ENCODE data around the gene ATXN10. TPM values are rescaled to one million over a fixed set of nuclear protein-coding genes. Genes with fewer than 3 reads are reported as not detected.

Gene ATXN10
- total RNA-seq, 4 donors from 2014 or later: 110 to 145 (median 134) TPM

GRCh38 chr22:45848904-45849303 is 177.3 kb downstream of the ATXN10 start:
- Histone ChIP-seq H3K9me3 (no peaks in the 10 kb centered on the region), H3K36me3 (peaks cover 0 to 7% of the 10 kb centered on the region in 2 donors), H3K27ac (no peak overlapping the region), H3K4me1 (peaks cover 0 to 8% of the 10 kb centered on the region in 2 donors), H3K27me3 (no peaks in the 10 kb centered on the region), H3K4me3 (replicated peaks in 1 of 3) (no peak overlapping the region)
- DNase-seq: no peak
- no peak for TF ChIP-seq POLR2A (IDR thresholded peaks at IDR 0.05)
- TF ChIP-seq CTCF (IDR thresholded peaks at IDR 0.05): no peak
- intact Hi-C loops (cut with DNase I): no loop called here
- WGBS, 2 donors: 86 to 97% methylated on average over 2 of the region's 2 CpGs

GRCh38 chr22:45852826-45853225 is 181.2 kb downstream of the ATXN10 start:
- H3K4me1 ChIP-seq: peaks cover 0 to 8% of the 10 kb centered on the region in 2 donors
- H3K9me3 ChIP-seq: no peaks in the 10 kb centered on the region
- intact Hi-C loops (cut with DNase I): no loop called here
- TF ChIP-seq CTCF (IDR thresholded peaks at IDR 0.05): no peak
- TF ChIP-seq POLR2A (IDR thresholded peaks at IDR 0.05): no peak
- no peak overlapping the region for H3K27ac ChIP-seq
- DNase-seq: no peak
- H3K36me3 ChIP-seq: peaks cover 5 to 7% of the 10 kb centered on the region in 2 donors
- H3K4me3 ChIP-seq (replicated peaks in 1 of 3): no peak overlapping the region
- no peaks in the 10 kb centered on the region for H3K27me3 ChIP-seq
- 50 to 100% methylated on average over 2 of the region's 2 CpGs for WGBS, 2 donors

GRCh38 chr22:45855961-45856360 is 184.3 kb downstream of the ATXN10 start:
- intact Hi-C loops (cut with DNase I): no loop called here
- Histone ChIP-seq H3K27ac (no peak overlapping the region), H3K9me3 (no peaks in the 10 kb centered on the region), H3K36me3 (peaks cover 5 to 7% of the 10 kb centered on the region in 2 donors), H3K27me3 (no peaks in the 10 kb centered on the region), H3K4me3 (replicated peaks in 1 of 3) (no peak overlapping the region), H3K4me1 (no peaks in the 10 kb centered on the region)
- 96 to 100% methylated on average over 2 of the region's 2 CpGs for WGBS, 2 donors
- DNase-seq: no peak
- TF ChIP-seq CTCF (IDR thresholded peaks at IDR 0.05): no peak
- no peak for TF ChIP-seq POLR2A (IDR thresholded peaks at IDR 0.05)

- Histone ChIP-seq H3K36me3 (peaks cover 2 to 5% of the 10 kb centered on the region in 2 donors), H3K4me3 (replicated peaks in 1 of 3) (no peak overlapping the region), H3K27me3 (no peaks in the 10 kb centered on the region), H3K9me3 (no peaks in the 10 kb centered on the region), H3K27ac (no peak overlapping the region), H3K4me1 (no peaks in the 10 kb centered on the region)
- DNase-seq: no peak
- intact Hi-C loops (cut with DNase I): no loop called here
- WGBS, 2 donors: 93 to 97% methylated on average over 5 of the region's 5 CpGs
- TF ChIP-seq CTCF (IDR thresholded peaks at IDR 0.05): no peak
- TF ChIP-seq POLR2A (IDR thresholded peaks at IDR 0.05): no peak
Measured at GRCh38 chr22:45857519-45857918, 185.9 kb downstream of the ATXN10 start.

- Histone ChIP-seq H3K27me3 (no peaks in the 10 kb centered on the region), H3K9me3 (no peaks in the 10 kb centered on the region), H3K36me3 (peaks cover 0 to 5% of the 10 kb centered on the region in 2 donors), H3K4me1 (peaks cover 1 to 10% of the 10 kb centered on the region in 2 donors), H3K27ac (no peak overlapping the region), H3K4me3 (replicated peaks in 1 of 3) (no peak overlapping the region)
- intact Hi-C loops (cut with DNase I): loop anchor here (10.0 kb wide), 1 partner anchor 215 kb away; no protein-coding TSS in a partner anchor
- TF ChIP-seq POLR2A (IDR thresholded peaks at IDR 0.05) (no peak), CTCF (IDR thresholded peaks at IDR 0.05) (no peak)
- DNase-seq: no peak
- 94% methylated on average over 16 to 28 of the region's 28 CpGs for WGBS, 2 donors
Measured at GRCh38 chr22:45859231-45860161, 187.9 kb downstream of the ATXN10 start.
